Measurements from ENCODE around the gene IL1RL1.

The IL1RL1 gene

GRCh38 chr2:102285368-102285767 lies 26.0 kb upstream of the IL1RL1 start:
- Histone ChIP-seq H4K91ac (ENCODE audit: low read depth, low read length, poor library complexity) (no peak overlapping the region), H3K27ac (replicated peaks; ENCODE audit: low read length) (no peak overlapping the region), H3K79me1 (ENCODE audit: low read depth, low read length) (no peaks in the 10 kb centered on the region), H2AK5ac (ENCODE audit: low read depth, low read length) (no peak overlapping the region), H2BK15ac (ENCODE audit: low read length) (no peak overlapping the region), H3K4ac (ENCODE audit: low read length) (no peak overlapping the region), H3K4me2 (ENCODE audit: insufficient read depth, low read length, poor library complexity, severe bottlenecking) (no peak overlapping the region), H3K4me3 (ENCODE audit: low read length in 2 of 2) (no peak overlapping the region), H3K4me1 (ENCODE audit: control insufficient read depth in 2 of 2, insufficient read depth in 1 of 2, low read depth in 1 of 2, low read length in 2 of 2) (no peaks in the 10 kb centered on the region), H3K18ac (ENCODE audit: low read length) (no peak overlapping the region), H2AFZ (ENCODE audit: low read length) (no peak overlapping the region), H2BK120ac (ENCODE audit: low read depth, low read length) (no peak overlapping the region), H2BK12ac (ENCODE audit: low read length) (no peak overlapping the region), H2BK5ac (ENCODE audit: low read length) (no peak overlapping the region), H3K36me3 (replicated peaks in 1 of 2; ENCODE audit: control insufficient read depth in 2 of 2, insufficient read depth in 2 of 2, low read length in 2 of 2) (no peaks in the 10 kb centered on the region), H3K9ac (ENCODE audit: low read depth, low read length, poor library complexity) (no peak overlapping the region), H3K14ac (ENCODE audit: low read length) (no peak overlapping the region), H3K27me3 (ENCODE audit: control insufficient read depth in 3 of 3, insufficient read depth in 3 of 3, low read depth in 1 of 3, low read length in 3 of 3) (no peaks in the 10 kb centered on the region), H3K9me3 (replicated peaks in 1 of 2; ENCODE audit: control insufficient read depth in 2 of 2, insufficient read depth in 1 of 2, low read depth in 1 of 2, low read length in 2 of 2) (no peaks in the 10 kb centered on the region), H3K23ac (ENCODE audit: low read depth, low read length, poor library complexity) (no peak overlapping the region), H4K8ac (ENCODE audit: low read depth, low read length) (no peak overlapping the region)
- WGBS, 2 donors (ENCODE audit: extremely low coverage in 2 of 2, insufficient read length in 2 of 2, insufficient replicate concordance in 1 of 2), result no CpG with 5 or more reads among the region's 2 CpGs
- DNase-seq (ENCODE audit: low spot score), result no peak

GRCh38 chr2:102286041-102286440 lies 25.3 kb upstream of the IL1RL1 start:
- no peak overlapping the region for H3K14ac ChIP-seq (ENCODE audit: low read length)
- no peak overlapping the region for H3K4ac ChIP-seq (ENCODE audit: low read length)
- no peaks in the 10 kb centered on the region for H3K9me3 ChIP-seq (replicated peaks in 1 of 2; ENCODE audit: control insufficient read depth in 2 of 2, insufficient read depth in 1 of 2, low read depth in 1 of 2, low read length in 2 of 2)
- H2BK15ac ChIP-seq (ENCODE audit: low read length), result no peak overlapping the region
- H3K27me3 ChIP-seq (ENCODE audit: control insufficient read depth in 3 of 3, insufficient read depth in 3 of 3, low read depth in 1 of 3, low read length in 3 of 3), result no peaks in the 10 kb centered on the region
- no peak overlapping the region for H3K4me3 ChIP-seq (ENCODE audit: low read length in 2 of 2)
- no peak overlapping the region for H3K4me2 ChIP-seq (ENCODE audit: insufficient read depth, low read length, poor library complexity, severe bottlenecking)
- H3K79me1 ChIP-seq (ENCODE audit: low read depth, low read length), result no peaks in the 10 kb centered on the region
- H2BK120ac ChIP-seq (ENCODE audit: low read depth, low read length), result no peak overlapping the region
- no peak overlapping the region for H3K9ac ChIP-seq (ENCODE audit: low read depth, low read length, poor library complexity)
- no peak overlapping the region for H2AFZ ChIP-seq (ENCODE audit: low read length)
- no peak overlapping the region for H4K8ac ChIP-seq (ENCODE audit: low read depth, low read length)
- no peak overlapping the region for H2BK12ac ChIP-seq (ENCODE audit: low read length)
- H3K18ac ChIP-seq (ENCODE audit: low read length), result no peak overlapping the region
- DNase-seq (ENCODE audit: low spot score), result no peak
- no peaks in the 10 kb centered on the region for H3K36me3 ChIP-seq (replicated peaks in 1 of 2; ENCODE audit: control insufficient read depth in 2 of 2, insufficient read depth in 2 of 2, low read length in 2 of 2)
- WGBS, 2 donors (ENCODE audit: extremely low coverage in 2 of 2, insufficient read length in 2 of 2, insufficient replicate concordance in 1 of 2), result no CpG with 5 or more reads among the region's 3 CpGs
- H3K27ac ChIP-seq (replicated peaks; ENCODE audit: low read length), result no peak overlapping the region
- no peaks in the 10 kb centered on the region for H3K4me1 ChIP-seq (ENCODE audit: control insufficient read depth in 2 of 2, insufficient read depth in 1 of 2, low read depth in 1 of 2, low read length in 2 of 2)
- H2BK5ac ChIP-seq (ENCODE audit: low read length), result no peak overlapping the region
- no peak overlapping the region for H3K23ac ChIP-seq (ENCODE audit: low read depth, low read length, poor library complexity)
- H2AK5ac ChIP-seq (ENCODE audit: low read depth, low read length), result no peak overlapping the region
- H4K91ac ChIP-seq (ENCODE audit: low read depth, low read length, poor library complexity), result no peak overlapping the region

DNA sequence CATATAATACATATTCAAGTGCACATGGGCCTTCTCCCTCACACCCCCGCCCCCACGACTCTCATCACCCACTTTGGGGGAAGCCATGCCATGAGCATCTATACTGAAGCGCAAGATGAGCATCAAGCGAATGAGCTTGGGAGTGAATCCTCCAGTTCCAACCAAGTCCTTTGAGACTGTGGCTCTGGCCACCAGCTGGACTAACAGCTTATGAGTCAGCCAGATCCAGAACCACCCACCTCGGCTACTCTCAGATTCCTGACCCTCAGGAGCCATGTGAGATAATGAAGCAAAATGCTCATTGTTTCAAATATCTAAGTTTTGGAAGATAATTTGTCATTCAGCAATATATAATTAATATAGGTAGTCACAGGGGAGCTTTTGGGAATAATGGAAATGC lies 22.2 kb upstream of the IL1RL1 start:
- Histone ChIP-seq H2BK120ac (ENCODE audit: low read depth, low read length) (no peak overlapping the region), H3K4me1 (ENCODE audit: control insufficient read depth in 2 of 2, insufficient read depth in 1 of 2, low read depth in 1 of 2, low read length in 2 of 2) (no peaks in the 10 kb centered on the region)

DNA sequence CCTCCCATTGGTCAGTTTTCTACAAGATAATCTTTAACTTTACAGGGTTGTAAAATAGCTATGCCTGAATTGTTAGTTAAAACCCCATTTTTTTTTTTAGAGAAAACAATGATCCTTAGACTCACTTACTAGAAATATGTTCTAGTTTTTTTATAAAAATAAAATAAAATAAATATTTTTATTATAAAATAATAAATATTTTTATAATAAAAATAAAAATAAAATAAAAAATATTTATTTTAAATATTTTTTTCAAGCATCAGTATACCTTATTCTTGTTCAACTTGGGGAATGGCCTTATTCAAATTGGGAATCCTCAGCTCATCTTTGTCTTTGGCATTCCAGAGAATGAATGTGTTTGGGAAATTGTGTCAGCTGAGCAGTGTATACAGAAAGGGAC lies 20.8 kb upstream of the IL1RL1 start:
- H3K14ac ChIP-seq (ENCODE audit: low read length), result no peak overlapping the region
- H3K4ac ChIP-seq (ENCODE audit: low read length), result no peak overlapping the region
- DNase-seq (ENCODE audit: low spot score), result no peak
- no peaks in the 10 kb centered on the region for H3K36me3 ChIP-seq (replicated peaks in 1 of 2; ENCODE audit: control insufficient read depth in 2 of 2, insufficient read depth in 2 of 2, low read length in 2 of 2)
- no peak overlapping the region for H2AK5ac ChIP-seq (ENCODE audit: low read depth, low read length)
- no peaks in the 10 kb centered on the region for H3K9me3 ChIP-seq (replicated peaks in 1 of 2; ENCODE audit: control insufficient read depth in 2 of 2, insufficient read depth in 1 of 2, low read depth in 1 of 2, low read length in 2 of 2)
- peaks cover 0 to 2% (median 0%) of the 10 kb centered on the region in 3 experiments for H3K27me3 ChIP-seq (ENCODE audit: control insufficient read depth in 3 of 3, insufficient read depth in 3 of 3, low read depth in 1 of 3, low read length in 3 of 3)
- no peak overlapping the region for H3K23ac ChIP-seq (ENCODE audit: low read depth, low read length, poor library complexity)
- H4K8ac ChIP-seq (ENCODE audit: low read depth, low read length), result no peak overlapping the region
- H3K18ac ChIP-seq (ENCODE audit: low read length), result no peak overlapping the region
- H3K4me2 ChIP-seq (ENCODE audit: insufficient read depth, low read length, poor library complexity, severe bottlenecking), result no peak overlapping the region
- H4K91ac ChIP-seq (ENCODE audit: low read depth, low read length, poor library complexity), result no peak overlapping the region
- no peak overlapping the region for H3K27ac ChIP-seq (replicated peaks; ENCODE audit: low read length)
- H2AFZ ChIP-seq (ENCODE audit: low read length), result no peak overlapping the region
- no peak overlapping the region for H3K4me3 ChIP-seq (ENCODE audit: low read length in 2 of 2)
- no peak overlapping the region for H2BK15ac ChIP-seq (ENCODE audit: low read length)
- no peaks in the 10 kb centered on the region for H3K4me1 ChIP-seq (ENCODE audit: control insufficient read depth in 2 of 2, insufficient read depth in 1 of 2, low read depth in 1 of 2, low read length in 2 of 2)
- no peak overlapping the region for H2BK5ac ChIP-seq (ENCODE audit: low read length)
- H2BK12ac ChIP-seq (ENCODE audit: low read length), result no peak overlapping the region
- no peak overlapping the region for H3K9ac ChIP-seq (ENCODE audit: low read depth, low read length, poor library complexity)
- no peak overlapping the region for H2BK120ac ChIP-seq (ENCODE audit: low read depth, low read length)
- no peaks in the 10 kb centered on the region for H3K79me1 ChIP-seq (ENCODE audit: low read depth, low read length)

More for the DNA sequence above, 22.2 kb upstream of the IL1RL1 start:
- H2AFZ ChIP-seq (ENCODE audit: low read length), result no peak overlapping the region
- no CpG with 5 or more reads among the region's 5 CpGs for whole genome bisulfite sequencing, 2 donors (ENCODE audit: extremely low coverage in 2 of 2, insufficient read length in 2 of 2, insufficient replicate concordance in 1 of 2)
- H2BK15ac ChIP-seq (ENCODE audit: low read length), result no peak overlapping the region
- H3K79me1 ChIP-seq (ENCODE audit: low read depth, low read length), result no peaks in the 10 kb centered on the region
- no peak overlapping the region for H3K23ac ChIP-seq (ENCODE audit: low read depth, low read length, poor library complexity)
- DNase-seq (ENCODE audit: low spot score), result no peak
- H4K8ac ChIP-seq (ENCODE audit: low read depth, low read length), result no peak overlapping the region
- H2BK5ac ChIP-seq (ENCODE audit: low read length), result no peak overlapping the region
- no peak overlapping the region for H3K9ac ChIP-seq (ENCODE audit: low read depth, low read length, poor library complexity)
- H3K36me3 ChIP-seq (replicated peaks in 1 of 2; ENCODE audit: control insufficient read depth in 2 of 2, insufficient read depth in 2 of 2, low read length in 2 of 2), result no peaks in the 10 kb centered on the region
- no peak overlapping the region for H3K27ac ChIP-seq (replicated peaks; ENCODE audit: low read length)
- H3K14ac ChIP-seq (ENCODE audit: low read length), result no peak overlapping the region
- H3K4me2 ChIP-seq (ENCODE audit: insufficient read depth, low read length, poor library complexity, severe bottlenecking), result no peak overlapping the region
- H3K4ac ChIP-seq (ENCODE audit: low read length), result no peak overlapping the region
- no peak overlapping the region for H4K91ac ChIP-seq (ENCODE audit: low read depth, low read length, poor library complexity)
- no peak overlapping the region for H3K18ac ChIP-seq (ENCODE audit: low read length)
- no peaks in the 10 kb centered on the region for H3K27me3 ChIP-seq (ENCODE audit: control insufficient read depth in 3 of 3, insufficient read depth in 3 of 3, low read depth in 1 of 3, low read length in 3 of 3)
- H3K9me3 ChIP-seq (replicated peaks in 1 of 2; ENCODE audit: control insufficient read depth in 2 of 2, insufficient read depth in 1 of 2, low read depth in 1 of 2, low read length in 2 of 2), result no peaks in the 10 kb centered on the region
- no peak overlapping the region for H2BK12ac ChIP-seq (ENCODE audit: low read length)
- H2AK5ac ChIP-seq (ENCODE audit: low read depth, low read length), result no peak overlapping the region
- no peak overlapping the region for H3K4me3 ChIP-seq (ENCODE audit: low read length in 2 of 2)

All from neuronal stem cell (in vitro differentiated cells).